Central memory CD8-positive, alpha-beta T cell (primary cell): ENCODE results near the gene SCN11A.

Experiments
- ATAC-seq: fragments of 150-1000 bp; cut with Tn5 transposase; replicated peaks from 2 replicates; pipeline ENCODE4 v1.10.0; 2022; ENCODE audit warnings: mild to moderate bottlenecking, moderate FRiP score, moderate number of reproducible peaks; ENCODE audit not compliant: poor library complexity, severe bottlenecking; ENCODE audit errors: extremely low read depth
- DNase-seq, 2 donors: peaks; one replicate each; pipeline ENCODE4 v3.0.0; 2021; ENCODE audit warnings: low spot score in 2 of 2
- H3K27ac Mint-ChIP-seq: one replicate; pipeline ENCODE4 v1.8.0; 2022; ENCODE audit warnings: low read depth, mild to moderate bottlenecking, moderate library complexity, mixed read lengths
- H3K27me3 Mint-ChIP-seq: one replicate; pipeline ENCODE4 v1.8.0; 2022; ENCODE audit warnings: mixed read lengths
- H3K36me3 Mint-ChIP-seq: one replicate; pipeline ENCODE4 v1.8.0; 2022; ENCODE audit warnings: mild to moderate bottlenecking, moderate library complexity, mixed read lengths; ENCODE audit not compliant: insufficient read depth
- H3K4me1 Mint-ChIP-seq: one replicate; pipeline ENCODE4 v1.8.0; 2022; ENCODE audit warnings: mixed read lengths
- H3K4me3 Mint-ChIP-seq: one replicate; pipeline ENCODE4 v1.8.0; 2022; ENCODE audit warnings: mild to moderate bottlenecking, moderate library complexity, mixed read lengths
- H3K9me3 Mint-ChIP-seq: one replicate; pipeline ENCODE4 v1.8.0; 2022; ENCODE audit warnings: mixed read lengths

The SCN11A gene

GRCh38 chr3:39088889-39089288 is 37.1 kb upstream of the SCN11A start:
- Mint-ChIP-seq H3K27me3 (no peaks in the 10 kb centered on the region), H3K27ac (peak overlapping the region; percentile 29), H3K4me1 (no peaks in the 10 kb centered on the region), H3K9me3 (no peaks in the 10 kb centered on the region), H3K4me3 (no peak overlapping the region), H3K36me3 (peaks cover 53% of the 10 kb centered on the region)
- ATAC-seq (no peak), DNase-seq (no peak)

- H3K27me3 Mint-ChIP-seq = no peaks in the 10 kb centered on the region
- H3K4me3 Mint-ChIP-seq = no peak overlapping the region
- no peak overlapping the region for H3K27ac Mint-ChIP-seq
- H3K4me1 Mint-ChIP-seq = no peaks in the 10 kb centered on the region
- peaks cover 49% of the 10 kb centered on the region for H3K36me3 Mint-ChIP-seq
- ATAC-seq (no peak), DNase-seq (no peak)
- no peaks in the 10 kb centered on the region for H3K9me3 Mint-ChIP-seq
Observed at GRCh38 chr3:39088456-39088855, 36.7 kb upstream of the SCN11A start.

- Mint-ChIP-seq H3K4me1 (peaks cover 6% of the 10 kb centered on the region), H3K27me3 (no peaks in the 10 kb centered on the region), H3K36me3 (peaks cover 50% of the 10 kb centered on the region), H3K27ac (no peak overlapping the region), H3K9me3 (no peaks in the 10 kb centered on the region), H3K4me3 (no peak overlapping the region)
- DNase-seq = no peak
- no peak for ATAC-seq
Observed at GRCh38 chr3:39086144-39086543, 34.4 kb upstream of the SCN11A start.

- Mint-ChIP-seq H3K4me3 (no peak overlapping the region), H3K27ac (peak overlapping the region; percentile 59), H3K9me3 (no peaks in the 10 kb centered on the region), H3K27me3 (no peaks in the 10 kb centered on the region), H3K36me3 (peaks cover 36% of the 10 kb centered on the region), H3K4me1 (peaks cover 6% of the 10 kb centered on the region)
- ATAC-seq = no peak
- no peak for DNase-seq
Observed at GRCh38 chr3:39082666-39083313, 31.0 kb upstream of the SCN11A start.

GRCh38 chr3:39080026-39080425 is 28.3 kb upstream of the SCN11A start:
- Mint-ChIP-seq H3K27ac (peak overlapping the region; percentile 4), H3K4me1 (peaks cover 6% of the 10 kb centered on the region), H3K9me3 (no peaks in the 10 kb centered on the region), H3K4me3 (no peak overlapping the region), H3K27me3 (no peaks in the 10 kb centered on the region), H3K36me3 (peaks cover 46% of the 10 kb centered on the region)
- ATAC-seq (no peak), DNase-seq (no peak)

- peaks cover 49% of the 10 kb centered on the region for H3K36me3 Mint-ChIP-seq
- DNase-seq (no peak), ATAC-seq (no peak)
- H3K27me3 Mint-ChIP-seq = no peaks in the 10 kb centered on the region
- H3K4me1 Mint-ChIP-seq = peaks cover 6% of the 10 kb centered on the region
- no peaks in the 10 kb centered on the region for H3K9me3 Mint-ChIP-seq
- no peak overlapping the region for H3K4me3 Mint-ChIP-seq
- H3K27ac Mint-ChIP-seq = no peak overlapping the region
Observed at GRCh38 chr3:39079530-39079929, 27.8 kb upstream of the SCN11A start.

- Mint-ChIP-seq H3K27ac (no peak overlapping the region), H3K4me1 (peaks cover 7% of the 10 kb centered on the region), H3K36me3 (peaks cover 58% of the 10 kb centered on the region), H3K9me3 (no peaks in the 10 kb centered on the region), H3K4me3 (no peak overlapping the region), H3K27me3 (no peaks in the 10 kb centered on the region)
- ATAC-seq (no peak), DNase-seq (no peak)
Observed at GRCh38 chr3:39075910-39076309, 24.2 kb upstream of the SCN11A start.

- H3K27ac Mint-ChIP-seq = no peak overlapping the region
- H3K4me3 Mint-ChIP-seq = no peak overlapping the region
- no peaks in the 10 kb centered on the region for H3K9me3 Mint-ChIP-seq
- peaks cover 12% of the 10 kb centered on the region for H3K4me1 Mint-ChIP-seq
- H3K36me3 Mint-ChIP-seq = peaks cover 67% of the 10 kb centered on the region
- ATAC-seq (no peak), DNase-seq (no peak)
- no peaks in the 10 kb centered on the region for H3K27me3 Mint-ChIP-seq
Observed at GRCh38 chr3:39068556-39068955, 16.8 kb upstream of the SCN11A start.

- ATAC-seq = no peak
- no peak for DNase-seq
- Mint-ChIP-seq H3K9me3 (no peaks in the 10 kb centered on the region), H3K27ac (no peak overlapping the region), H3K36me3 (peaks cover 62% of the 10 kb centered on the region), H3K4me3 (no peak overlapping the region), H3K4me1 (peaks cover 13% of the 10 kb centered on the region), H3K27me3 (no peaks in the 10 kb centered on the region)
Observed at GRCh38 chr3:39067286-39067685, 15.5 kb upstream of the SCN11A start.

- Mint-ChIP-seq H3K4me1 (peaks cover 25% of the 10 kb centered on the region), H3K27me3 (no peaks in the 10 kb centered on the region), H3K4me3 (no peak overlapping the region), H3K9me3 (no peaks in the 10 kb centered on the region), H3K36me3 (peaks cover 48% of the 10 kb centered on the region), H3K27ac (peak overlapping the region; percentile 81)
- DNase-seq (no peak), ATAC-seq (peak; percentile 78)
Observed at GRCh38 chr3:39065197-39065596, 13.5 kb upstream of the SCN11A start.

GRCh38 chr3:39064646-39065045 is 12.9 kb upstream of the SCN11A start:
- Mint-ChIP-seq H3K9me3 (no peaks in the 10 kb centered on the region), H3K27me3 (no peaks in the 10 kb centered on the region), H3K4me1 (peaks cover 29% of the 10 kb centered on the region), H3K36me3 (peaks cover 49% of the 10 kb centered on the region), H3K27ac (no peak overlapping the region), H3K4me3 (no peak overlapping the region)
- ATAC-seq (no peak), DNase-seq (no peak)

GRCh38 chr3:39063143-39063542 is 11.4 kb upstream of the SCN11A start:
- Mint-ChIP-seq H3K4me3 (no peak overlapping the region), H3K27me3 (no peaks in the 10 kb centered on the region), H3K27ac (no peak overlapping the region), H3K36me3 (peaks cover 48% of the 10 kb centered on the region), H3K4me1 (peaks cover 40% of the 10 kb centered on the region), H3K9me3 (no peaks in the 10 kb centered on the region)
- no peak for DNase-seq
- no peak for ATAC-seq

GRCh38 chr3:39062180-39062579 is 10.4 kb upstream of the SCN11A start:
- no peaks in the 10 kb centered on the region for H3K27me3 Mint-ChIP-seq
- peaks cover 45% of the 10 kb centered on the region for H3K4me1 Mint-ChIP-seq
- H3K4me3 Mint-ChIP-seq = no peak overlapping the region
- H3K9me3 Mint-ChIP-seq = no peaks in the 10 kb centered on the region
- ATAC-seq (no peak), DNase-seq (no peak)
- peaks cover 40% of the 10 kb centered on the region for H3K36me3 Mint-ChIP-seq
- no peak overlapping the region for H3K27ac Mint-ChIP-seq
